Neutrophil (primary cell): Measurements from ENCODE around the gene MLLT10.

Source experiments
- H3K27ac ChIP-seq: fragments of 200-600 bp; sonication (generic); 2 replicates; pipeline ENCODE4 v1.5.1; 2016; ENCODE audit warnings: mild to moderate bottlenecking, moderate library complexity
- H3K27me3 ChIP-seq: fragments of 200-600 bp; sonication (generic); 2 replicates; pipeline ENCODE4 v1.6.0; 2016; ENCODE audit warnings: mild to moderate bottlenecking
- H3K36me3 ChIP-seq: fragments of 200-600 bp; sonication (generic); 2 replicates; pipeline ENCODE4 v1.5.1; 2017
- H3K4me1 ChIP-seq, 2 experiments: fragments of 200-600 bp in 1 of 2; sonication (generic) in 1 of 2; 1 replicate in 1 of 2; 2 replicates in 1 of 2; pipeline versions ENCODE4 v1.5.1 to v1.6.1; 2013 to 2016; ENCODE audit warnings: low read depth in 1 of 2, low read length in 1 of 2, mild to moderate bottlenecking in 1 of 2, moderate library complexity in 1 of 2; ENCODE audit not compliant: control insufficient read depth in 1 of 2, insufficient read depth in 1 of 2
- H3K4me3 ChIP-seq, 2 experiments: fragments of 200-600 bp in 1 of 2; sonication (generic) in 1 of 2; 1 replicate in 1 of 2; 2 replicates in 1 of 2; pipeline ENCODE4 v1.5.1; 2013 to 2016; ENCODE audit warnings: low read depth in 1 of 2, low read length in 1 of 2, mild to moderate bottlenecking in 1 of 2, moderate library complexity in 1 of 2
- H3K9me3 ChIP-seq: fragments of 200-600 bp; sonication (generic); 2 replicates; pipeline ENCODE4 v1.5.1; 2016
- CTCF ChIP-seq: fragments of 200-600 bp; sonication (generic); IDR thresholded peaks from 2 replicates; pipeline ENCODE4 v1.5.1; 2016; ENCODE audit warnings: antibody characterized with exemption

MLLT10 gene

GRCh38 chr10:21503542-21503941 lies 30.5 kb upstream of the MLLT10 start:
- no peak overlapping the region for H3K4me3 ChIP-seq
- TF ChIP-seq CTCF = no peak
- H3K27ac ChIP-seq = no peak overlapping the region
- H3K27me3 ChIP-seq = peaks cover 47% of the 10 kb centered on the region
- H3K9me3 ChIP-seq = no peaks in the 10 kb centered on the region
- peaks cover 28 to 31% of the 10 kb centered on the region in 2 experiments for H3K4me1 ChIP-seq
- no peaks in the 10 kb centered on the region for H3K36me3 ChIP-seq

- Histone ChIP-seq H3K36me3 (no peaks in the 10 kb centered on the region), H3K4me3 (no peak overlapping the region), H3K4me1 (peaks cover 22 to 27% of the 10 kb centered on the region in 2 experiments), H3K27me3 (peaks cover 43% of the 10 kb centered on the region), H3K9me3 (no peaks in the 10 kb centered on the region), H3K27ac (no peak overlapping the region)
- no peak for TF ChIP-seq CTCF
Observed at GRCh38 chr10:21505711-21506278, 28.2 kb upstream of the MLLT10 start.

- Histone ChIP-seq H3K27ac (no peak overlapping the region), H3K4me1 (peaks cover 23 to 27% of the 10 kb centered on the region in 2 experiments), H3K9me3 (no peaks in the 10 kb centered on the region), H3K4me3 (no peak overlapping the region), H3K27me3 (peaks cover 43% of the 10 kb centered on the region), H3K36me3 (no peaks in the 10 kb centered on the region)
- no peak for TF ChIP-seq CTCF
Observed at GRCh38 chr10:21506351-21506750, 27.7 kb upstream of the MLLT10 start.

GRCh38 chr10:21507150-21507549 lies 26.9 kb upstream of the MLLT10 start:
- Histone ChIP-seq H3K9me3 (no peaks in the 10 kb centered on the region), H3K27me3 (peaks cover 43% of the 10 kb centered on the region), H3K4me3 (no peak overlapping the region)

GRCh38 chr10:21508706-21509331 lies 25.2 kb upstream of the MLLT10 start:
- H3K27me3 ChIP-seq = peaks cover 50% of the 10 kb centered on the region
- H3K4me1 ChIP-seq = peaks cover 23 to 27% of the 10 kb centered on the region in 2 experiments
- no peaks in the 10 kb centered on the region for H3K9me3 ChIP-seq
- H3K27ac ChIP-seq = no peak overlapping the region
- H3K36me3 ChIP-seq = no peaks in the 10 kb centered on the region
- no peak overlapping the region for H3K4me3 ChIP-seq
- TF ChIP-seq CTCF = no peak

More at GRCh38 chr10:21507150-21507549, 26.9 kb upstream of the MLLT10 start:
- Histone ChIP-seq H3K27ac (no peak overlapping the region), H3K36me3 (no peaks in the 10 kb centered on the region), H3K4me1 (peaks cover 23 to 27% of the 10 kb centered on the region in 2 experiments)
- TF ChIP-seq CTCF = no peak
